Duodenal mucosa (tissue), 2 donors: ENCODE results near the gene MICALL1.

Experiments
- H3K27ac ChIP-seq: one replicate; pipeline ENCODE4 v1.7.0; 2013; ENCODE audit warnings: low read depth, low read length
- H3K27me3 ChIP-seq, 2 donors: one replicate each; pipeline ENCODE4 v1.7.0; 2013; ENCODE audit warnings: low read length in 2 of 2, control low read depth in 1 of 2; ENCODE audit not compliant: insufficient read depth in 2 of 2, control insufficient read depth in 1 of 2
- H3K36me3 ChIP-seq, 2 donors: one replicate each; pipeline ENCODE4 v1.7.0; 2013; ENCODE audit warnings: low read length in 2 of 2, control low read depth in 1 of 2; ENCODE audit not compliant: insufficient read depth in 2 of 2, control insufficient read depth in 1 of 2
- H3K4me1 ChIP-seq, 2 donors: one replicate each; pipeline ENCODE4 v1.7.0; 2013; ENCODE audit warnings: low read length in 2 of 2, control low read depth in 1 of 2; ENCODE audit not compliant: insufficient read depth in 2 of 2, control insufficient read depth in 1 of 2
- H3K4me3 ChIP-seq, 2 donors: one replicate each; pipeline ENCODE4 v1.7.0; 2013; ENCODE audit warnings: low read length in 2 of 2, low read depth in 1 of 2
- H3K9ac ChIP-seq, 2 donors: one replicate each; pipeline ENCODE4 v1.7.0; 2013; ENCODE audit warnings: low read length in 2 of 2, low read depth in 1 of 2
- H3K9me3 ChIP-seq, 2 donors: one replicate each; pipeline ENCODE4 v1.7.0; 2013; ENCODE audit warnings: low read length in 2 of 2, control low read depth in 1 of 2; ENCODE audit not compliant: control insufficient read depth in 1 of 2

Gene MICALL1

DNA sequence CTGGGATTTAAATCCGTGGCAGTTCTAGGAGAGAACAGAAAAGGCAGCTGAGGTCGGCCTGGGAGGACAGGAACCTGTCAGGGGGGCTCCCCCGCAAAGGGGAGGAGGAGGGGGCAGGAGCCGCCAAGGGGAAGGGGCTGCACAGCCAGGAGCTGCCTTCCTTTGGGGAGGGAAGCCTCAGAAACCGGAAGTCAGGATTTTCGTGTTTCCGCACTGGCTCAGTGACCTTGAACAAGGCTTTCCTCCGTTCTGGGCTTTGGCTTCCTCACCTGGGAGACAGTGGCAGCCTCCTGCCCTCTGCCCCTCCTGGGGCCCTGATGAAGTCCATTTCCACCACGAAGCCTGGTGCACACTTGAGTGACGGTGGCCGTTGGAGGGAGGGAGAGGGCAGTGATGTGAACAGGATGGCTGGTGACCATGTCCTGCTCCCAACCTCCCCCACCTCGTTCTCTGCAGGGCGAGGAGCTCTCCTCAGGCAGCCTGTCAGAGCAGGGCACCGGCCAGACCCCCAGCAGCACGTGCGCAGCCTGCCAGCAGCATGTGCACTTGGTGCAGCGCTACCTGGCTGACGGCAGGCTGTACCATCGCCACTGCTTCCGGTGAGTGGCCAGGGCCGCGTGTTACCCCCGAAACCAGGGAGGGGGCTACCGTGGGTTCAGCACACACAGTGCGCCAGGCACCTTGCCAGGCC, 12.6 kb downstream of the MICALL1 start:
- Histone ChIP-seq H3K27me3 (no peaks in the 10 kb centered on the region), H3K4me1 (no peaks in the 10 kb centered on the region), H3K27ac (no peak overlapping the region), H3K9me3 (no peaks in the 10 kb centered on the region), H3K4me3 (no peak overlapping the region), H3K36me3 (peaks cover 19 to 39% of the 10 kb centered on the region in 2 donors), H3K9ac (no peak overlapping the region)

DNA sequence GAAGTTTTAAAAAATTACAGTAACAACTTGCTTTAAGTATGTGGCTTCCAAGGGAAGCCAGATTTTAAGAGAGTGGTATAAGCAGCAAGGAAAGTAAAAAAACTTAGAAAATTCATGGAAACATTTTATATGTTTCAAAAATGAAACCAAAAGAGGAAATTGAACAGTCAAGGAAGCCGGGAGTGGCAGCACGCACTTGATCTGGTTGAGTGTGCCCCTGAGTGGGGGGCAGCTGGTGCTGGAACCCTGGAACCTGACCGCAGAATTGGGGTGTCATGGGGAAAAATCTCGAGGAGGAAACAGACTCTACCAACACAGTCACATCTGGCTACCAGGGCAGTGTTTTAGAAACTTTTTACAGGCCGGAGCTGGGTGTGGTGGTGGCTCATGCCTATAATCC, 14.0 kb downstream of the MICALL1 start:
- Histone ChIP-seq H3K27ac (no peak overlapping the region), H3K9ac (no peak overlapping the region), H3K4me3 (no peak overlapping the region), H3K4me1 (peaks cover 10 to 12% of the 10 kb centered on the region in 2 donors), H3K27me3 (no peaks in the 10 kb centered on the region), H3K36me3 (peaks cover 19 to 42% of the 10 kb centered on the region in 2 donors), H3K9me3 (no peaks in the 10 kb centered on the region)

DNA sequence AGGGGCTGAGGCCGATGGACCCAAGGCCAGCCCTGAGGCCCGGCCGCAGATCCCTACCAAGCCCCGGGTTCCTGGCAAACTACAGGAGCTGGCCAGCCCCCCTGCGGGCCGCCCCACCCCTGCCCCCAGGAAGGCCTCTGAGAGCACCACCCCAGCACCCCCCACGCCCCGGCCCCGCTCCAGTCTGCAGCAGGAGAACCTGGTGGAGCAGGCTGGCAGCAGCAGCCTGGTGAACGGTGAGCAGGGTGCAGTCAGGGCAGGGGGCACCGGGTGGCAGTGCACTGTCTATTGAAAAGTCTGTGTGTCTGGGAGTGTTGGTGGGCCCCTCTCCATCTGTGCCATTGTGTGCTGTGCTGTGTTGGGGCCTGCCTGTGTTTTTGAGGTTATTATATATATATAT, 16.1 kb downstream of the MICALL1 start:
- Histone ChIP-seq H3K9me3 (no peaks in the 10 kb centered on the region), H3K9ac (no peak overlapping the region), H3K4me1 (peaks cover 13 to 15% of the 10 kb centered on the region in 2 donors), H3K27ac (no peak overlapping the region), H3K4me3 (no peak overlapping the region), H3K36me3 (peaks cover 31 to 51% of the 10 kb centered on the region in 2 donors), H3K27me3 (no peaks in the 10 kb centered on the region)

DNA sequence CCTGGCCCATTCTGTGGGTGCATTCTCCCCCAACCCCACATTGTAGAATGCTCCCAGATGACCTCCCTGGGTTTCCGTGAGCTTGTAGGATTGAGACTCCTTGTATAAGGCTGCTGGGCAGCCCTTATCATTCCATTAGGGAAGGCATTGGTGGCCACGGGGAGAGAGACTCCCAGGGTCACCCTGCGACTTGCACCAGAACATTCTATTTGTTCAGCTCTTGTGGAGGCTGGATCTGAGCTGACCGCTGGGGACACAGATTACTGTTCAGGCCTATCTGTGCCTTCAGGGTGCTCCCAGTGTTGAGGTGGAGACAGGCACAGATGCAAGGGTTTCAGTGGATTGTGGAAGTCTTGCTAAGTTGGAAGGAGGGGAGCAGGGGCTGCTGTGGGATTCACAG, 17.8 kb downstream of the MICALL1 start:
- Histone ChIP-seq H3K9ac (no peak overlapping the region), H3K9me3 (no peaks in the 10 kb centered on the region), H3K27me3 (no peaks in the 10 kb centered on the region), H3K27ac (no peak overlapping the region), H3K4me3 (no peak overlapping the region), H3K4me1 (peaks cover 13 to 15% of the 10 kb centered on the region in 2 donors), H3K36me3 (peaks cover 17 to 42% of the 10 kb centered on the region in 2 donors)

GRCh38 chr22:37924386-37925065, 18.4 kb downstream of the MICALL1 start:
- peaks cover 19 to 44% of the 10 kb centered on the region in 2 donors for H3K36me3 ChIP-seq
- peaks cover 18 to 19% of the 10 kb centered on the region in 2 donors for H3K4me1 ChIP-seq
- H3K27me3 ChIP-seq, result no peaks in the 10 kb centered on the region
- H3K9me3 ChIP-seq, result no peaks in the 10 kb centered on the region
- H3K27ac ChIP-seq, result no peak overlapping the region
- no peak overlapping the region for H3K4me3 ChIP-seq
- H3K9ac ChIP-seq, result no peak overlapping the region

GRCh38 chr22:37925330-37925729, 19.2 kb downstream of the MICALL1 start:
- H3K36me3 ChIP-seq, result peaks cover 19 to 48% of the 10 kb centered on the region in 2 donors
- no peak overlapping the region for H3K27ac ChIP-seq
- no peak overlapping the region for H3K4me3 ChIP-seq
- H3K4me1 ChIP-seq, result peaks cover 19 to 20% of the 10 kb centered on the region in 2 donors
- no peak overlapping the region for H3K9ac ChIP-seq
- H3K9me3 ChIP-seq, result no peaks in the 10 kb centered on the region
- no peaks in the 10 kb centered on the region for H3K27me3 ChIP-seq

DNA sequence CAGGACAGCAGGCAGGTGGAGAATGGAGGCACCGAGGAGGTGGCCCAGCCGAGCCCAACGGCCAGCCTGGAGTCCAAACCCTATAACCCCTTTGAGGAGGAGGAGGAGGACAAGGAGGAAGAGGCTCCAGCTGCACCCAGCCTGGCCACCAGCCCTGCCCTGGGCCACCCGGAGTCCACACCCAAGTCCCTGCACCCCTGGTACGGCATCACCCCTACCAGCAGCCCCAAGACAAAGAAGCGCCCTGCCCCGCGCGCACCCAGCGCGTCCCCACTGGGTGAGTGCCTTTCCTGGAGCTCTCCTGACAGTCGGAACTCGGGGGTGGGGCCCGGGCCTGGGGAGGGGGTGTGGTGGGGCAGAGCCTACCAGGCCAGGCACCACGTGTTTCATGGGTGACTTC, 19.7 kb downstream of the MICALL1 start:
- H3K4me3 ChIP-seq, result no peak overlapping the region
- H3K4me1 ChIP-seq, result peaks cover 19 to 20% of the 10 kb centered on the region in 2 donors
- no peaks in the 10 kb centered on the region for H3K9me3 ChIP-seq
- H3K27ac ChIP-seq, result no peak overlapping the region
- no peaks in the 10 kb centered on the region for H3K27me3 ChIP-seq
- no peak overlapping the region for H3K9ac ChIP-seq
- peaks cover 19 to 48% of the 10 kb centered on the region in 2 donors for H3K36me3 ChIP-seq

DNA sequence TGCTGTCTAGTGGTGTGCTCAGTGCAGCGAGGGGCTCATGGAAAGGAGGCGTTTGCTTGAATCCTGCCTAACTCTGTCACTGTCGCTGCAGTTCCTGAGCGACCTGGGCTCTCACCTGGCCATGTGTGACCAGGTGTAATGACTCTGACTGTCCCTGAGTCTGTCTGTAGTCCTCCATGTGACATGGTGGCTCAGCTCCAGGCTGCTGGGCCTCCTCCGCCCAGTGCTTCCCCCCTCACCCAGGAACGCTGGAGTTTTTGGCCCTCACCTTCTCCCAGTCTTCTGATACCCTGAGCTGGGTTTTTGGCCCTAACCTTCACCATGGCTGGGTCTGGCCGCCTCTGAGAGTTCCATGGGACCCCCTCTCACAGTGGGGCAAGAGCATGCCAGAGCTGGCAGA, 20.3 kb downstream of the MICALL1 start:
- Histone ChIP-seq H3K27ac (no peak overlapping the region), H3K27me3 (no peaks in the 10 kb centered on the region), H3K9me3 (no peaks in the 10 kb centered on the region), H3K4me3 (no peak overlapping the region), H3K9ac (no peak overlapping the region), H3K4me1 (peaks cover 19 to 20% of the 10 kb centered on the region in 2 donors), H3K36me3 (peaks cover 19 to 52% of the 10 kb centered on the region in 2 donors)

GRCh38 chr22:37926771-37927636, 20.9 kb downstream of the MICALL1 start:
- H3K27me3 ChIP-seq, result no peaks in the 10 kb centered on the region
- no peaks in the 10 kb centered on the region for H3K9me3 ChIP-seq
- peaks cover 19 to 58% of the 10 kb centered on the region in 2 donors for H3K36me3 ChIP-seq
- H3K4me3 ChIP-seq, result no peak overlapping the region
- H3K27ac ChIP-seq, result no peak overlapping the region
- peaks cover 20 to 25% of the 10 kb centered on the region in 2 donors for H3K4me1 ChIP-seq
- no peak overlapping the region for H3K9ac ChIP-seq

DNA sequence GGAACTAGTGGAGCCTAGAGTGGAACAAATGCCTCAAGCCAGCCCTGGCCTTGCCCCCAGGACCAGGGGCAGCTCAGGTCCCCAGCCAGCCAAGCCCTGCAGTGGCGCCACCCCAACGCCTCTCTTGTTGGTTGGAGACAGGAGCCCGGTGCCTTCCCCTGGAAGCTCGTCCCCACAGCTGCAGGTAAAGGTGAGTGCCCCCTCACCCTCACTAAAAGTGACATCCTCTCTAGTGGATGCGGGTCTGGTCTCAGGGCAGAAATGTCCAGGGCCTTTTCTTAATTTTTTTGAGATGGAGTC, 21.5 kb downstream of the MICALL1 start:
- peaks cover 25 to 31% of the 10 kb centered on the region in 2 donors for H3K4me1 ChIP-seq
- no peaks in the 10 kb centered on the region for H3K9me3 ChIP-seq
- no peak overlapping the region for H3K27ac ChIP-seq
- H3K4me3 ChIP-seq, result no peak overlapping the region
- peaks cover 19 to 63% of the 10 kb centered on the region in 2 donors for H3K36me3 ChIP-seq
- no peaks in the 10 kb centered on the region for H3K27me3 ChIP-seq
- no peak overlapping the region for H3K9ac ChIP-seq
